Measurements from ENCODE around the gene BARX2. TPM values are rescaled to one million over a fixed set of nuclear protein-coding genes. Genes with fewer than 3 reads are reported as not detected.

The BARX2 gene
- total RNA-seq, 1 experiment from 2014 or later, result 0.12 TPM

- H3K27ac ChIP-seq (ENCODE audit: low read depth, low read length), result no peak overlapping the region
- H3K27me3 ChIP-seq (ENCODE audit: insufficient read depth, low read length), result peaks cover 4% of the 10 kb centered on the region; the same call in 1 of the 2 replicates
- TF ChIP-seq RAD21 (IDR thresholded peaks at IDR 0.05; ENCODE audit: low read depth) (no peak), JUND (IDR thresholded peaks at IDR 0.05) (no peak), POLR2AphosphoS5 (IDR thresholded peaks at IDR 0.05; ENCODE audit: low read depth, low read length) (no peak), POLR2A (IDR thresholded peaks at IDR 0.05; ENCODE audit: borderline replicate concordance, extremely low read depth, insufficient read depth, insufficient read length) (no peak), MAX (IDR thresholded peaks at IDR 0.05) (no peak), TCF7L2 (IDR thresholded peaks at IDR 0.05; ENCODE audit: borderline replicate concordance, extremely low read depth, insufficient read depth, insufficient read length) (no peak), CEBPB (IDR thresholded peaks at IDR 0.05; ENCODE audit: low read depth) (no peak), YY1 (IDR thresholded peaks at IDR 0.05; ENCODE audit: extremely low read depth, insufficient replicate concordance, low read depth, low read length) (no peak), EGR1 (IDR thresholded peaks at IDR 0.05; ENCODE audit: low read depth) (no peak), ZFX (IDR thresholded peaks at IDR 0.05) (no peak), ATF3 (IDR thresholded peaks at IDR 0.05) (no peak), CBX3 (IDR thresholded peaks at IDR 0.05; ENCODE audit: low read depth) (no peak)
- no peaks in the 10 kb centered on the region for H3K9me2 ChIP-seq (ENCODE audit: insufficient read depth)
- ChIA-PET CTCF (no interaction called here), RAD21 (ENCODE audit: low non-redundant PET in 1 of 2, low total read pairs in 2 of 2, uncharacterized antibody in 2 of 2, unreplicated experiment in 2 of 2) (no interaction called here), POLR2A (no interaction called here)
- DNase-seq (ENCODE audit: low read depth, low spot score) (no peak), ATAC-seq (no peak)
- no peaks in the 10 kb centered on the region for H3K4me1 ChIP-seq (ENCODE audit: control insufficient read depth in 1 of 2, insufficient read depth in 2 of 2, low read length in 2 of 2)
- H3K36me3 ChIP-seq (ENCODE audit: control insufficient read depth in 1 of 2, insufficient read depth in 2 of 2, low read length in 2 of 2), result no peaks in the 10 kb centered on the region
- intact Hi-C loops (cut with micrococcal nuclease), result no loop called here
- H3K79me2 ChIP-seq (ENCODE audit: insufficient read depth, low read length), result no peaks in the 10 kb centered on the region
- no TSS peak for BruUV-seq (replicated peaks)
- H2AFZ ChIP-seq (ENCODE audit: low read depth, low read length, poor library complexity, severe bottlenecking), result no peak overlapping the region
- H4K20me1 ChIP-seq (ENCODE audit: insufficient read depth), result no peaks in the 10 kb centered on the region
- H3K9ac ChIP-seq (ENCODE audit: low read length), result no peak overlapping the region
- H3K9me3 ChIP-seq (ENCODE audit: control insufficient read depth in 1 of 2, insufficient read depth in 1 of 2, low read depth in 1 of 2, low read length in 2 of 2), result no peaks in the 10 kb centered on the region
- H3K4me2 ChIP-seq (ENCODE audit: low read length), result no peak overlapping the region
- H3K4me3 ChIP-seq (replicated peaks in 1 of 2; ENCODE audit: low read depth in 1 of 2, low read length in 2 of 2), result no peak overlapping the region
These were observed 50.4 kb downstream of the BARX2 start for GRCh38 chr11:129426038-129426437.

GRCh38 chr11:129426776-129427175 is 51.1 kb downstream of the BARX2 start:
- H3K36me3 ChIP-seq (ENCODE audit: control insufficient read depth in 1 of 2, insufficient read depth in 2 of 2, low read length in 2 of 2), result no peaks in the 10 kb centered on the region
- H3K4me1 ChIP-seq (ENCODE audit: control insufficient read depth in 1 of 2, insufficient read depth in 2 of 2, low read length in 2 of 2), result no peaks in the 10 kb centered on the region
- H3K4me3 ChIP-seq (replicated peaks in 1 of 2; ENCODE audit: low read depth in 1 of 2, low read length in 2 of 2), result no peak overlapping the region
- POLR2A ChIA-PET, result no interaction called here
- H3K27ac ChIP-seq (ENCODE audit: low read depth, low read length), result no peak overlapping the region
- no TSS peak for BruUV-seq (replicated peaks)
- no peak overlapping the region for H3K4me2 ChIP-seq (ENCODE audit: low read length)
- no peak overlapping the region for H3K9ac ChIP-seq (ENCODE audit: low read length)
- intact Hi-C loops (cut with micrococcal nuclease), result no loop called here
- RAD21 ChIA-PET (ENCODE audit: low non-redundant PET in 1 of 2, low total read pairs in 2 of 2, uncharacterized antibody in 2 of 2, unreplicated experiment in 2 of 2), result no interaction called here
- H4K20me1 ChIP-seq (ENCODE audit: insufficient read depth), result no peaks in the 10 kb centered on the region
- CTCF ChIA-PET, result no interaction called here
- ATAC-seq, result no peak
- no peaks in the 10 kb centered on the region for H3K9me3 ChIP-seq (ENCODE audit: control insufficient read depth in 1 of 2, insufficient read depth in 1 of 2, low read depth in 1 of 2, low read length in 2 of 2)
- no peaks in the 10 kb centered on the region for H3K79me2 ChIP-seq (ENCODE audit: insufficient read depth, low read length)
- no peaks in the 10 kb centered on the region for H3K9me2 ChIP-seq (ENCODE audit: insufficient read depth)
- no peak for DNase-seq (ENCODE audit: low read depth, low spot score)
- no peak overlapping the region for H2AFZ ChIP-seq (ENCODE audit: low read depth, low read length, poor library complexity, severe bottlenecking)
- H3K27me3 ChIP-seq (ENCODE audit: insufficient read depth, low read length), result peaks cover 4% of the 10 kb centered on the region; the same call in 1 of the 2 replicates
- TF ChIP-seq MAX (IDR thresholded peaks at IDR 0.05) (no peak), FOSL1 (IDR thresholded peaks at IDR 0.05; ENCODE audit: low read depth) (no peak), CBX3 (IDR thresholded peaks at IDR 0.05; ENCODE audit: low read depth) (no peak), REST (IDR thresholded peaks at IDR 0.05; ENCODE audit: low read depth) (no peak), CEBPB (IDR thresholded peaks at IDR 0.05; ENCODE audit: low read depth) (no peak), SRF (IDR thresholded peaks at IDR 0.05; ENCODE audit: low read depth) (no peak), JUND (IDR thresholded peaks at IDR 0.05) (no peak), YY1 (IDR thresholded peaks at IDR 0.05; ENCODE audit: extremely low read depth, insufficient replicate concordance, low read depth, low read length) (no peak), SP1 (IDR thresholded peaks at IDR 0.05; ENCODE audit: low read depth) (no peak), ZFX (IDR thresholded peaks at IDR 0.05) (no peak), SIN3A (IDR thresholded peaks at IDR 0.05; ENCODE audit: low read depth) (no peak)
